Smooth muscle cell of the pulmonary artery (primary cell): ENCODE data around the gene RAD51AP1. TPM values are rescaled to one million over a fixed set of nuclear protein-coding genes. Genes with fewer than 3 reads are reported as not detected.

Experiments
- total RNA-seq: library from RNA; depleted of rRNA; stranded (reverse); fragments of >200 nt; gene quantifications from 2 replicates; pipeline ENCODE4 v1.2.3, GENCODE V29; 2014

The RAD51AP1 gene
- 1.7 and 5.2 TPM in 2 replicates for total RNA-seq

GRCh38 chr12:4538207-4539160 lies at the start of gene RAD51AP1:
Gene RAD51AP1 (plus strand): TSS chr12:4538890. CDS start chr12:4538940, 50 bp downstream.

GRCh38 chr12:4562034-4562657 lies 23.5 kb downstream of the RAD51AP1 start, which contains the start of gene DYRK4:
Gene DYRK4 (plus strand): TSS chr12:4562208. CDS start chr12:4562246, 38 bp downstream.

Other genes with a start within 250 kb of the RAD51AP1 start
- gene TIGAR, start 217.7 kb upstream of the RAD51AP1 start, total RNA-seq: 10.4 and 13.0 TPM in 2 replicates
- gene FGF23, start 159.2 kb upstream of the RAD51AP1 start, total RNA-seq: not detected in 2 replicates
- gene FGF6, start 93.1 kb upstream of the RAD51AP1 start, total RNA-seq: not detected in 2 replicates
- 34.7 and 37.5 TPM in 2 replicates for gene DYRK4, start 23.3 kb downstream of the RAD51AP1 start, total RNA-seq
- 1.7 TPM in 2 replicates for gene AKAP3, start 110.2 kb downstream of the RAD51AP1 start, total RNA-seq
- 37.6 and 47.2 TPM in 2 replicates for gene NDUFA9, start 110.2 kb downstream of the RAD51AP1 start, total RNA-seq
- 0.07 TPM in 1 of 2 replicates, not detected in the other for gene GALNT8, start 181.5 kb downstream of the RAD51AP1 start, total RNA-seq